Neutrophil (primary cell): ENCODE results near the gene FLYWCH2.
"Not testable (repeated sequence)": the region's sequence is repeated elsewhere in the genome, so short reads cannot be mapped to it uniquely, and the experiment has no call there.

ENCODE experiments used
- H3K27ac ChIP-seq: fragments of 200-600 bp; sonication (generic); 2 replicates; pipeline ENCODE4 v1.5.1; 2016; ENCODE audit warnings: mild to moderate bottlenecking, moderate library complexity
- H3K27me3 ChIP-seq: fragments of 200-600 bp; sonication (generic); 2 replicates; pipeline ENCODE4 v1.6.0; 2016; ENCODE audit warnings: mild to moderate bottlenecking
- H3K36me3 ChIP-seq: fragments of 200-600 bp; sonication (generic); 2 replicates; pipeline ENCODE4 v1.5.1; 2017
- H3K4me1 ChIP-seq, 2 experiments: fragments of 200-600 bp in 1 of 2; sonication (generic) in 1 of 2; 1 replicate in 1 of 2; 2 replicates in 1 of 2; pipeline versions ENCODE4 v1.5.1 to v1.6.1; 2013 to 2016; ENCODE audit warnings: low read depth in 1 of 2, low read length in 1 of 2, mild to moderate bottlenecking in 1 of 2, moderate library complexity in 1 of 2; ENCODE audit not compliant: control insufficient read depth in 1 of 2, insufficient read depth in 1 of 2
- H3K4me3 ChIP-seq, 2 experiments: fragments of 200-600 bp in 1 of 2; sonication (generic) in 1 of 2; 1 replicate in 1 of 2; 2 replicates in 1 of 2; pipeline ENCODE4 v1.5.1; 2013 to 2016; ENCODE audit warnings: low read depth in 1 of 2, low read length in 1 of 2, mild to moderate bottlenecking in 1 of 2, moderate library complexity in 1 of 2
- H3K9me3 ChIP-seq: fragments of 200-600 bp; sonication (generic); 2 replicates; pipeline ENCODE4 v1.5.1; 2016
- TF ChIP-seq, protein P1 (sequence below): fragments of 200-600 bp; sonication (generic); IDR thresholded peaks from 2 replicates; pipeline ENCODE4 v1.5.1; 2016; ENCODE audit warnings: antibody characterized with exemption

The FLYWCH2 gene

GRCh38 chr16:2938206-2938605 is 55.2 kb downstream of the FLYWCH2 start:
- TF ChIP-seq, protein P1, sequence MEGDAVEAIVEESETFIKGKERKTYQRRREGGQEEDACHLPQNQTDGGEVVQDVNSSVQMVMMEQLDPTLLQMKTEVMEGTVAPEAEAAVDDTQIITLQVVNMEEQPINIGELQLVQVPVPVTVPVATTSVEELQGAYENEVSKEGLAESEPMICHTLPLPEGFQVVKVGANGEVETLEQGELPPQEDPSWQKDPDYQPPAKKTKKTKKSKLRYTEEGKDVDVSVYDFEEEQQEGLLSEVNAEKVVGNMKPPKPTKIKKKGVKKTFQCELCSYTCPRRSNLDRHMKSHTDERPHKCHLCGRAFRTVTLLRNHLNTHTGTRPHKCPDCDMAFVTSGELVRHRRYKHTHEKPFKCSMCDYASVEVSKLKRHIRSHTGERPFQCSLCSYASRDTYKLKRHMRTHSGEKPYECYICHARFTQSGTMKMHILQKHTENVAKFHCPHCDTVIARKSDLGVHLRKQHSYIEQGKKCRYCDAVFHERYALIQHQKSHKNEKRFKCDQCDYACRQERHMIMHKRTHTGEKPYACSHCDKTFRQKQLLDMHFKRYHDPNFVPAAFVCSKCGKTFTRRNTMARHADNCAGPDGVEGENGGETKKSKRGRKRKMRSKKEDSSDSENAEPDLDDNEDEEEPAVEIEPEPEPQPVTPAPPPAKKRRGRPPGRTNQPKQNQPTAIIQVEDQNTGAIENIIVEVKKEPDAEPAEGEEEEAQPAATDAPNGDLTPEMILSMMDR: no peak
- H3K4me1 ChIP-seq: peaks cover 0 to 23% of the 10 kb centered on the region in 2 experiments
- no peaks in the 10 kb centered on the region for H3K9me3 ChIP-seq
- no peak overlapping the region for H3K27ac ChIP-seq
- peaks cover 79% of the 10 kb centered on the region for H3K36me3 ChIP-seq
- no peak overlapping the region for H3K4me3 ChIP-seq
- H3K27me3 ChIP-seq: no peaks in the 10 kb centered on the region

GRCh38 chr16:2939968-2940367 is 57.0 kb downstream of the FLYWCH2 start:
- peaks cover 0 to 19% of the 10 kb centered on the region in 2 experiments for H3K4me1 ChIP-seq

DNA sequence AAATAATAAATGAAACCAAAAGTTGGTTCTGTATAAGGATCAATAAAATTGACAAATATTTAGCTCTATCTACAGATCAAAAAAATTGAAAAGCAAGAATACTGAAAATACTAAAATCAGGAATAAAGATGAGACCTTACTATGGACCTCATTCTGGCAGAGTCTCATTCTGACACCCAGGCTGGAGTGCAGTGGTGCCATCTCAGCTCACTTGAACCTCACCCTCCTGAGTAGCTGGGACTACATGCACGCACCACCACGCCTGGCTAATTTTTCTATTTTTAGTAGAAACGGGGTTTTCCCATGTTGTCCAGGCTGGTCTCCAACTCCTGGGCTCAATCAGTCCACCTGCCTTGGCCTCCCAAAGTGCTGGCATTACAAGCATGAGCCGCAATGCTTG is 59.0 kb downstream of the FLYWCH2 start:
- no peak overlapping the region for H3K27ac ChIP-seq
- H3K36me3 ChIP-seq: peaks cover 55% of the 10 kb centered on the region
- H3K4me3 ChIP-seq: no peak overlapping the region
- H3K27me3 ChIP-seq: no peaks in the 10 kb centered on the region
- TF ChIP-seq, protein P1: no peak
- H3K4me1 ChIP-seq: peaks cover 0 to 10% of the 10 kb centered on the region in 2 experiments
- no peaks in the 10 kb centered on the region for H3K9me3 ChIP-seq

More at GRCh38 chr16:2939968-2940367, 57.0 kb downstream of the FLYWCH2 start:
- peaks cover 74% of the 10 kb centered on the region for H3K36me3 ChIP-seq
- H3K4me3 ChIP-seq: no peak overlapping the region
- TF ChIP-seq, protein P1: no peak
- no peaks in the 10 kb centered on the region for H3K27me3 ChIP-seq
- H3K27ac ChIP-seq: no peak overlapping the region
- no peaks in the 10 kb centered on the region for H3K9me3 ChIP-seq

GRCh38 chr16:2943716-2944115 is 60.7 kb downstream of the FLYWCH2 start:
- not testable (repeated sequence) for H3K9me3 ChIP-seq, H3K4me1 ChIP-seq, H3K27me3 ChIP-seq, H3K27ac ChIP-seq, H3K4me3 ChIP-seq
- H3K36me3 ChIP-seq: peaks cover 43% of the 10 kb centered on the region

GRCh38 chr16:2946649-2947048 is 63.6 kb downstream of the FLYWCH2 start:
- Histone ChIP-seq H3K36me3 (peaks cover 46% of the 10 kb centered on the region), H3K27ac (no peak overlapping the region), H3K27me3 (no peaks in the 10 kb centered on the region), H3K9me3 (no peaks in the 10 kb centered on the region), H3K4me3 (no peak overlapping the region), H3K4me1 (no peaks in the 10 kb centered on the region)
- TF ChIP-seq, protein P1: no peak
